NOMO-1 (cell line): ENCODE results near the gene SNURF.
"Not testable (repeated sequence)": the region's sequence is repeated elsewhere in the genome, so short reads cannot be mapped to it uniquely, and the experiment has no call there.

Experiments
- DNase-seq, 2 experiments: peaks; one replicate each; lab custom pipeline; 2025; ENCODE audit not compliant: unreplicated experiment in 2 of 2; lab: John Stamatoyannopoulos, UW

Gene SNURF

DNA sequence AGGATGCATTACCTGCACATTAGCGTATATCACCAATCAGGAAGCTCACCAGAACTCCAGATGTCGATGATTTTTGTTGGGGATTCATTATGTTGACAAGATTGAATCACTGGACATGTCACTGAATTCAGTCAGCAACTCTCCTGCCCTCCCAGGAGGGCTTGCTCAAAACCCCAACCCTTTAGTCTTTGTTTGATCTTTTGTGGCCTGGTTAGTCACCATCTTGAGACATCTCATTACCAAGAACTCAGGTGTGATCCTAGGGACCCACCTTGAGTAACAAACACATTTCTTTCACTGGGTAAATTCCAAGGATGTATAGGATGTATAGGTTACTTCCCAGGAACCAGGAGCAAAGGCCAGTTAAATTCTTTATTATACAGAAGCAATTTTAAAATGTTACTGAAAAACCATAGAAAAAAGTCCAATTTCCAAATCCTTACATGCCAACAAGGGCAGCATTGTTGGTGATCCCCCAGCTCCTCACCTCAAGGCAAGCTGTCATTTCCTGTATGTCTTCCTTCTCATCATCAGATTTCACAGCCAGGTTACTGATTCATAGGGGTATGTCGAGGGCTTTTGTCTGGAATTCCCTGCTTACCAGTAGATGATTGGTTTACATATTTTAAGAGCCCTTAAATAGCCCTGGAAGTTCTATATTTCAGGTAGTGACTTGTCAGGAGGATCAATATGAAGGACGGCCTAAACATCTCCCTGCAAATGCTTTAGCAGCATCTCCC, 11.7 kb downstream of the SNURF start:
- no peak for DNase-seq

DNA sequence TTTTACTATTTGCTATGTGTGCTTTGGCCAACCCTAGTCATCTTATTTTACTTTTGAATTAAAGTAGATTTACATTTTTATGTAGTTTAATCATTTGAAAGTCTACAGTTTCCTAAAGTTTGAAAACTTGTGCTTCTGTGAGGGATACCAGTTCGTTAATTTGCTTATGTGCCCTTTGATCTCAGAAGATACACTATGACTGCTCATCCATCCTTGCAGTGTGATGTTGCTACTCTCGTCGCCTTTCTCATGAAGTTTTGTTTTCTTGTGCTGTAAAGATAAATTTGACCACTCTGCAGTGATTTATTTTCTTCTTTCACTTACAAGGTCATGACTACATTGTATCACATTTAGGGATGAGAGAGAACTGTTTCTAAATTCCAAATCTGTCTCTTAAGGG, 16.3 kb downstream of the SNURF start:
- DNase-seq, result no peak

DNA sequence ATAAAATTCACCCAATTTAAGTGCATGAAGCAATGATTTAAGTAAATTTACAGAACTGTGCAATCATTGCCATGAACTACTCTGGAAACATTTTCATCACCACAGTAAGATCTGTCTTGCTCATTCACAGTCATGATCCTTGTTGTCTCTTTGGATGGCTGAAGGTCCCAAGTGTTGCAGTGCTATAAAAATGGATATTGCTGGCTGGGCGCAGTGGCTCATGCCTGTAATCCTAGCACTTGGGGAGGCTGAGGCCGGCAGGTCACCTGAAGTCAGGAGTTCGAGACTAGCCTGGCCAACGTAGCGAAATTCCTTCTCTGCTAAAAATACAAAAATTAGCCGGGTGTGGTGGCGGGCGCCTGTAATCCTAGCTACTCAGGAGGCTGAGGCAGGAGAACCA, 17.0 kb downstream of the SNURF start:
- DNase-seq, result no peak

DNA sequence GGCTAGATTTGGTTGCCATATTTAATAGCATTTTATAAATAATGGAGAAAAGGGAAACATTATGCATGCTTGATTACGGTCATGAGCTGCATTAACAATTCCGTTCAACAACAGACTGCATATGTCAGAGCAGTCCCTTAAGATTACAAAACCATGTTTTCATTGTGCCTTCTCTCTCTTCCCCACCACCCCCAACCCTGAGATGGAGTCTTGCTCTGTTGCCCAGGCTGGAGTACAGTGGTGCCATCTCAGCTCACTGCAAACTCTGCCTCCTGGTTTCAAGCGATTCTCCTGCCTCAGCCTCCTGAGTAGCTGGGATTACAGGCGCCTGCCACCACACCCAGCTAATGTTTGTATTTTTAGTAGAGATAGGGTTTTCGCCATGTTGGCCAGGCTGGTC, 17.9 kb downstream of the SNURF start:
- not testable (repeated sequence) for DNase-seq

DNA sequence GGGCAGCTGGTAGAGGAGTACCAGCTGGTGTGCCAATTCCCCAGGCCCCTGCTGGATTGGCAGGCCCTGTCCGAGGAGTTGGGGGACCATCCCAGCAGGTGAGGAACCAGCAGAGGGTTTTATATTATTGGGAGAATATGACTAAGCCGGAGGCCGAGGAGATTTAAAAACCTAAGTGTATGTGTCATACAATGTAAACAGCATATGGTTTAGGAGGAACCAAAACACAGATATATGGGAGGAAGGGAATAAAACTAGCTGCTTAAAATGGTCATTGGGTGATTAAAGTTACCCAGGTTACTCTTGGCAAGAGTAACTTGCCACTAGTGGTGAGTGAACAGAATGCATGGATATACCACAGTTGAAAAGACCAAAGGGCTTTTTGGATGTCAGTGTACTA, 22.1 kb downstream of the SNURF start:
- DNase-seq, result no peak

DNA sequence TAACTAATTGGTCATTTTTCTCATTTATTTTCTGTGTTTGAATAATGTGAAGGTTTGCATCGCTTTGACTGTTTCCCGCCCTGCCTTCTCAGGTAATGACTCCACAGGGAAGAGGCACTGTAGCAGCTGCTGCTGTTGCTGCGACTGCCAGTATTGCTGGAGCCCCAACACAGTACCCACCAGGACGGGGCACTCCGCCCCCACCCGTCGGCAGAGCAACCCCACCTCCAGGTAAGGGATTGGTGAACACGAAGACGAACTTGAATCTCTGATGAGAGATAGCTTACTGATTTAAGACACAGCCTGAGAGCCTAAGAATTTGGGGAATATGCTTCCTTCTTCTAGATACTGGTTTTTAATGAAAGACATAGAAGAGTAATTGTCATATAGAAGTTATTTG, 22.9 kb downstream of the SNURF start:
- DNase-seq, result no peak

DNA sequence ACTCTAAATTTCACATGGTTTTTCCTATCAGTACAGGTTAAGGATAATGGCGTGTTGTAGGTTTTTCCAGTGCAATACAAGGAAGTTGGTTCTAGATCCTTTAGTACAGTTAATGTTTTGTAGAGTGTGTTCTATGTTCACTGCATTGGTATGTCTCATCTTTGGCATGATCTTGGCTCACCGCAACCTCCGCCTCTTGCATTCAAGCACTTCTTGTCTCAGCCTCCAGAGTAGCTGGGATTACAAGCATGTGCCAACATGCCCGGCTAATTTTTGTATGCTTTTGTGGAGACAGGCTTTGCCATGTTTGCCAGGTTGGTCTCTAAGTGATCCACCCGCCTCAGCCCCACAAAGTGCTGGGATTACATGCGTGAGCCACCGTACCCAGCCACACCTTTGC, 30.4 kb downstream of the SNURF start:
- DNase-seq, result no peak

DNA sequence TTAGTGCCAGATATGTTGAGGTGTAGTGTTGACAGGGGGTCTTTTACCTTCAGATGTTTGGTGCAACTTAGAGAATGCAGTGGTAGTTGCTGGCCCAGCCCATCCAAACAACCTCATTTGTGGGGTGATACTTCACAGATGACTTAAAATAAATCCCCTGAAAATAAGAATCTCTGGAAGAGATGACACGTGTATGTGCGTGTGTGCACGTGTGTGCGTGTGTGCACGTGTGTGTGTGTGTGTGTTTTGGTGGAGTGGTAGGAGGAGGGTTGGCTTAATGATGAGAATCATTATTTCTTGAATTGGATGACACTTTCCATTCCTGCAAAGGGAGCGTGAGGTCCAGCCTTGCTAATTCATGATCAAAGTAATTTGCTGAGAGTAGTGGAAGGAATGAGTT, 31.9 kb downstream of the SNURF start:
- DNase-seq, result no peak
